PFSK-1 (cell line): Measurements from ENCODE around the gene EI24.

Experiments used
- POLR2AphosphoS5 ChIP-seq: IDR thresholded peaks from 2 replicates; pipeline ENCODE4 v1.6.1; 2012; ENCODE audit warnings: low read depth, mild to moderate bottlenecking, control low read depth, low read length, moderate library complexity
- TAF1 ChIP-seq: IDR thresholded peaks from 2 replicates; pipeline ENCODE4 v1.6.1; 2012; ENCODE audit warnings: low read length, control low read depth, borderline replicate concordance; ENCODE audit not compliant: insufficient read depth
- TF ChIP-seq, protein P1 (sequence below), 2 experiments: IDR thresholded peaks; 2 replicates each; pipeline versions ENCODE4 v1.6.1 to v1.8.0; 2011 to 2012; ENCODE audit warnings: low read depth in 2 of 2, low read length in 2 of 2, control low read depth in 1 of 2, inconsistent platforms in 1 of 2, mild to moderate bottlenecking in 1 of 2, moderate library complexity in 1 of 2; ENCODE audit not compliant: insufficient read depth in 1 of 2

- TF ChIP-seq, protein P1, sequence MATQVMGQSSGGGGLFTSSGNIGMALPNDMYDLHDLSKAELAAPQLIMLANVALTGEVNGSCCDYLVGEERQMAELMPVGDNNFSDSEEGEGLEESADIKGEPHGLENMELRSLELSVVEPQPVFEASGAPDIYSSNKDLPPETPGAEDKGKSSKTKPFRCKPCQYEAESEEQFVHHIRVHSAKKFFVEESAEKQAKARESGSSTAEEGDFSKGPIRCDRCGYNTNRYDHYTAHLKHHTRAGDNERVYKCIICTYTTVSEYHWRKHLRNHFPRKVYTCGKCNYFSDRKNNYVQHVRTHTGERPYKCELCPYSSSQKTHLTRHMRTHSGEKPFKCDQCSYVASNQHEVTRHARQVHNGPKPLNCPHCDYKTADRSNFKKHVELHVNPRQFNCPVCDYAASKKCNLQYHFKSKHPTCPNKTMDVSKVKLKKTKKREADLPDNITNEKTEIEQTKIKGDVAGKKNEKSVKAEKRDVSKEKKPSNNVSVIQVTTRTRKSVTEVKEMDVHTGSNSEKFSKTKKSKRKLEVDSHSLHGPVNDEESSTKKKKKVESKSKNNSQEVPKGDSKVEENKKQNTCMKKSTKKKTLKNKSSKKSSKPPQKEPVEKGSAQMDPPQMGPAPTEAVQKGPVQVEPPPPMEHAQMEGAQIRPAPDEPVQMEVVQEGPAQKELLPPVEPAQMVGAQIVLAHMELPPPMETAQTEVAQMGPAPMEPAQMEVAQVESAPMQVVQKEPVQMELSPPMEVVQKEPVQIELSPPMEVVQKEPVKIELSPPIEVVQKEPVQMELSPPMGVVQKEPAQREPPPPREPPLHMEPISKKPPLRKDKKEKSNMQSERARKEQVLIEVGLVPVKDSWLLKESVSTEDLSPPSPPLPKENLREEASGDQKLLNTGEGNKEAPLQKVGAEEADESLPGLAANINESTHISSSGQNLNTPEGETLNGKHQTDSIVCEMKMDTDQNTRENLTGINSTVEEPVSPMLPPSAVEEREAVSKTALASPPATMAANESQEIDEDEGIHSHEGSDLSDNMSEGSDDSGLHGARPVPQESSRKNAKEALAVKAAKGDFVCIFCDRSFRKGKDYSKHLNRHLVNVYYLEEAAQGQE (IDR thresholded peaks at IDR 0.05; ENCODE audit: insufficient read depth in 1 of 2, low read depth in 2 of 2, low read length in 2 of 2) = no peak
- no peak for TF ChIP-seq POLR2AphosphoS5
- no peak for TF ChIP-seq TAF1
These were observed 36.6 kb upstream of the EI24 start for GRCh38 chr11:125532668-125533067.
